GOT3 (cell line): ENCODE results near the gene PRPF19.

Source experiments
- DNase-seq: peaks from one replicate; lab custom pipeline; 2025; ENCODE audit warnings: mixed read lengths; lab: John Stamatoyannopoulos, UW

The PRPF19 gene

GRCh38 chr11:60937811-60938210 is 31.4 kb upstream of the PRPF19 start:
- DNase-seq, result no peak

DNA sequence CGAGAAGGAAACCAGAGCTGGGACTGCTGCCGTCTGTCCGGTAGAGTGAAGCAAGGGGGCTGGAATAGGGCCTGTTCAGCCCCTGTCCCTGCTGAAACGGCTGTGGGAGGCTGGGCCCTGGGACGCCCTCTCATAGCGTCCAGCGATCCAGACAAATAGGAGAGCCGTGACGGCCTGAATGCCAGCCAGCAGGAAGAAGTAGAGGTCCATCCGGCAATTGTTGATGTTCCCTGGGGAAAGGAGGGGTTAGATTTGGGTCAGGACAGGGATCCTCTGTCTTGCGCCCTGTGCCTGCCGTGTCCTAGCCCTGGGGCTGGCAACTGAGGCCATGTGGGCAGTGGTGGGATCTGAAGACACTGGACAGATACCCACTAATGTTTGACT is 30.8 kb upstream of the PRPF19 start:
- DNase-seq, result no peak

DNA sequence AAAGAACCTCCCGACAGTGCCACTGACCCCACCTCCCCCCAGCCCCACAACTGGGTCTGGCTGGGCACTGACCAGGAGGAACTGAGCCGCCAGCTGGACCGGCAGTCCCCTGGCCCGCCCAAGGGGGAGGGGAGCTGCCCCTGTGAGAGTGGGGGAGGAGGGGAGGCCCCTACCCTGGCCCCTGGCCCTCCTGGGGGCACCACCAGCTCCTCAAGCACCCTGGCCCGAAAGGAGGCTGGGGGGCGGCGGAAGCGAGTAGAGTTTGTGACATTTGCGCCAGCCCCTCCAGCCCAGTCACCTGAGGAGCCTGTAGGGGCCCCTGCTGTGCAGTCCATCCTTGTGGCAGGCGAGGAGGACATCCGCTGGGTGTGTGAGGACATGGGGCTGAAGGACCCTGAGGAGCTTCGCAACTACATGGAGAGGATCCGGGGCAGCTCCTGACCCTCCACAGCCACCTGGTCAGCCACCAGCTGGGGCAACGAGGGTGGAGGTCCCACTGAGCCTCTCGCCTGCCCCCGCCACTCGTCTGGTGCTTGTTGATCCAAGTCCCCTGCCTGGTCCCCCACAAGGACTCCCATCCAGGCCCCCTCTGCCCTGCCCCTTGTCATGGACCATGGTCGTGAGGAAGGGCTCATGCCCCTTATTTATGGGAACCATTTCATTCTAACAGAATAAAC is 30.2 kb upstream of the PRPF19 start:
- no peak for DNase-seq

DNA sequence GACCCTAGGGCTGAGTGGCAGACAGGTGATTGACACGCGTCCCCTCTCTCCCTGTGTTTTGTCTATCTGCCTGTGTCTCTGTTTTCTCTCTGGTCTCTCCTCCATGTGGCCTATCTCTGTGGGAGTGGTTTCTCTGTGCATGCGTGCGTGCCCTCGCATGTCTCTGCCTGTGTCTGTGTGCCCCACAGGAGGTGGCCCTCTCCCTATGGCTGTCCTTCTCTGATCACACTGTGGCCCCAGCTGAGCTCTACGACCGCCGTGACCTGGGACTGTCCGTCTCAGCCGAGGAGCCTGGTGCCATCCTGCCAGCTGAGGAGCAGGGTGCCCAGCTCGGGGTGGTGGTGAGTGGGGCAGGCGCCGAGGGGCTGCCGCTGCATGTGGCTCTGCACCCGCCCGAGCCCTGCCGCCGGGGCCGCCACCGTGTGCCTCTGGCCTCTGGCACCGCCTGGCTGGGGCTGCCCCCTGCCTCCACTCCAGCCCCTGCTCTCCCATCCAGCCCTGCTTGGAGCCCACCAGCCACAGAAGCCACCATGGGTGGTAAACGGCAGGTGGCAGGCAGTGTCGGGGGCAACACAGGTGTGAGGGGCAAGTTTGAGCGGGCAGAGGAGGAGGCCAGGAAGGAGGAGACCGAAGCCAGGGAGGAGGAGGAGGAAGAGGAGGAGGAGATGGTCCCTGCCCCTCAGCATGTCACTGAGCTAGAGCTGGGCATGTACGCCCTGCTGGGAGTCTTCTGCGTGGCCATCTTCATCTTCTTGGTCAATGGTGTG is 29.5 kb upstream of the PRPF19 start:
- DNase-seq, result no peak

DNA sequence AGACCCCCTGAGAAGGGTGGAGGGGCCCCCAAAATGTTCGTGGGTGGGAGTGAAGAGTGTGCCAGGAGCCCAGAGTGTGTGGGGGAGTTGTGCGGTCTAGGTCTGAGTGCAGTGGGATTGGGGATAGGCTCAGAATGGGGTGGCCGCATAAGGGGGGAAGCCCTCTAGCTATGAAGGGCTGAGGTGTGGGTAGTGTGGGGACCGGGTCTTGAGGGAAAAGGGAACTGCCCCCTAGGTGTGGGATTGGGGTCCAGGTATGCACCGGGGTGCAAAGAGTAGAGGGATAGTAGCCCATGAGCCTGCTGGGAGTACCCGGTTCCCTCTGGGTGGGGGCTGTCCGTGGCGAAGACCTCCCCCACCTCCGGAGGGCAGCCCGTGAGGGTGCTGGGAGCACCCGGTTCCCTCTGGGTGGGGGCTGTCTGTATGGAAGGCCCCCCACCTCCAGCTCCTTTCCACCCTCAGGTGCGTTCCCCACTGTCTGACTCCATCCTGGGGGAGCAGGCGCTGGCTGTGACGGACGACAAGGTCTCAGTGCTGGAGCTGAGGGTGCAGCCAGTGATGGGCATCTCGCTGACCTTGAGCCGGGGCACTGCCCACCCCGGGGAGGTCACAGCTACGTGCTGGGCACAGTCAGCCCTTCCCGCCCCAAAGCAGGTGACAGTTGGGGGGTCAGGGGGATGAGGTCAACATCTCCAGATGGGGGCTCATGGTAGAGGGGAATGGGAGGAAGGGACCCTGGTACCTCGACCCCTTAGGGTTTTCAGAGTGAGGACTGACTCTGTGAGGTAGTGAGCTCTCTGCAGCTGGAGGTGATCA is 28.6 kb upstream of the PRPF19 start:
- no peak for DNase-seq

DNA sequence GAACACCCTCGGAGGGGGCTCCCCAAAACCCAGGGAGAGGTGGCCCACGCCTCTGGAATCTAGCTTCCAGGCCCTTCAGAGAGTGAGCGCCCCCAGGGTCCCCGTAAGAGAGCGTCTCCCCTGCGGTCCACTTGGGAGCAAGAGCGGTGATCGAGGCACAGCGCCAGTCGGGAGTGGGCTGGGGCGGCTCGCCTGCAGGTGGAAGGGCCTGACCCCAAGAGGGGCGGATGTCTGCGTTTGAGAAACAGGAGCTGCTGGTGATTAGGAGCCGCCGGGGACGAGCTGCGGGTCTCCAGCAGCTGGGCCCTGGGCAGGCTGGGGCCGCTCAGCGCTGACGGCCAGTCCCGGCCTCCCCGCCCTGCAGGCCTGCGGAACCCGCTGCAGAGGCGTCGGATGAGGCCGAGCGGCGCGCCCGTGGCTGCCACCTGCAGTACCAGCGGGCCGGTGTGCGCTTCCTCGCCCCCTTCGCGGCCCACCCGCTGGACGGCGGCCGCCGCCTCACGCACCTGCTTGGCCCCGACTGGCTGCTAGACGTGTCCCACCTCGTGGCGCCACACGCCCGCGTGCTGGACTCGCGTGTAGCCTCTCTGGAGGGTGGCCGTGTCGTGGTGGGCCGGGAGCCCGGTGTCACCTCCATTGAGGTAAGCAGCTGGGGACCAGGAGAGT is 27.9 kb upstream of the PRPF19 start:
- no peak for DNase-seq

- no peak for DNase-seq
Measured at GRCh38 chr11:60933416-60934123, 27.2 kb upstream of the PRPF19 start.

GRCh38 chr11:60932605-60933356 is 26.4 kb upstream of the PRPF19 start:
- no peak for DNase-seq

GRCh38 chr11:60931917-60932316 is 25.5 kb upstream of the PRPF19 start:
- no peak for DNase-seq

GRCh38 chr11:60930394-60930793 is 24.0 kb upstream of the PRPF19 start:
- no peak for DNase-seq

DNA sequence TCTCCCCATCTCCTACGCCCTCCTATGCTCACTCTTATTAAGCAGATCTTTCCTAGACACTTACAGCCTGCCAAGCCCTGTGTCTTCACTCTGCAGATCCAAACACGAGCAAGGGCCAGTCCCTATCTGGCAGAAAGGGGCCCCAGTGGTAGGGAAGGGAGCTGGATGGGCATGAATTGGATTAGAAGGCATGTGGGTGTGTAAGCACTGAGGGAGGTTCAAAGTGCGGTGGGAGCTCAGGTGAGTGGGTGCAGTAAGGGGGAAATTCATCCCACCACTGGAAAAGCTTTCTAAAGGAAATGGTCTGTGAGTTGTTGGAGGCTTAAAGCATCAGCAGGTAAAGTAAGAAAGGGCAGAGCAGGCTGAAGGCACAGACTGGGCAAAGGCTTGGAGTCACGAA is 23.4 kb upstream of the PRPF19 start:
- DNase-seq, result no peak

- DNase-seq, result no peak
Measured at GRCh38 chr11:60928563-60929001, 22.2 kb upstream of the PRPF19 start.

DNA sequence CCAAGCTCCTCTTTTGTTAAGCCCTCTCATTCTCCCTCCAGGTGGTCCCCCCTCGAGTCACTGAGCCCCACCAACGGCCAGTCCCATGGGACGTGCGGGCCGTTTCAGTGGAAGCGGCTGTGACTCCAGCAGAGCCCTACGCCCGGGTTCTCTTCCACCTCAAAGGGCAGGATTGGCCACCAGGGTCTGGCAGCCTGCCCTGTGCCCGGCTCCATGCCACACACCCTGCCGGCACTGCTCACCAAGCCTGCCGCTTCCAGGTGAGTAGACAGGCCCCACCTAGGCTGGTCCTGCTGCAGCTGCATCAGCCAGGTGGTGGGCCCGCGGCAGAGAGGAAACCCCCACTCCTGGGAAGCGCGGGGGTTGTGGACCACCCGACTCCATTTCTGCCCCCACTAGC is 21.2 kb upstream of the PRPF19 start:
- no peak for DNase-seq

DNA sequence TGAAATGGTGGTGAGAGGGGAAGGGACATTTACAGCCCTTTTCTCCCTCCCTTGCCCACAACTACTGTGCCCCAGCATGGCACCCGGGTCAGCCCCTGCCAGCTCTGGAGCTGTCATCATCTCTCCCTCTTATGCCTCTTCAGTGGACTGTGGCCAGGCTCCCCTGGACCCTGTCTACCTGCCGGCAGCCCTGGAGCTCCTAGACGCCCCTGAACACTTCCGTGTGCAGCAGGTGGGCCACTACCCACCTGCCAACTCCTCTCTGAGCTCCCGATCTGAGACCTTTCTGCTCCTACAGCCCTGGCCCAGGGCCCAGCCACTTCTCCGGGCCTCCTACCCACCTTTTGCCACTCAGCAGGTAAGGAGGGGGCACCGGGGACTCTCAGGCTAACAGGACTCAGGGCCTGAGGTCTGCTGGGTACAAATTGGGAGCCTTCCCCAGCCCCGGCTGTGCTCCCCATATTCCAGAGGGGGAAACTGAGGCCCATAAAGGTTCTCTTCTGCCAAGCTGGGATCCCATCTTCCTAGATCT is 20.7 kb upstream of the PRPF19 start:
- no peak for DNase-seq

DNA sequence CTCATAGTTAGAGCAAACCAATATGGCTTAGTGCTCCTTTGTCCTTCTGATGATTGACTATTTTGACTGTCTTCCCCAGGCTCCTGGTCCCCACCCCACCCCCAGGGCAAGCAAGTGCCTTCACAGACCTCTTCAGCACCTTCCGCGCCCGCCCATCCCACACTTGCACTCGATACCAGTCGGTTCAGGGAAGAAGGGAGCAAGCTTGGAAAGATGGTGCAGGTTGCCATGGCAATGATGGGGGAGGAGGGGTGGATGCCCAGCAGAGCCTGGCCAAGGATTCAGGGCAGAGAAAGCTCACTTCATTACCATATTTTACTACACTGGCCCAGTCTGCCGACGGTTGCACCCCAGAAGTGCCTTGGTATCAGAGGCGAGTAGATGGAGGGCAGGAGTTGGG is 20.1 kb upstream of the PRPF19 start:
- no peak for DNase-seq

- no peak for DNase-seq
Measured at GRCh38 chr11:60925868-60926267, 19.5 kb upstream of the PRPF19 start.

- no peak for DNase-seq
Measured at GRCh38 chr11:60924906-60925853, 18.8 kb upstream of the PRPF19 start.

GRCh38 chr11:60924110-60924905 is 17.9 kb upstream of the PRPF19 start, which contains the start of gene TMEM132A:
Gene TMEM132A (plus strand): TSS chr11:60924460. CDS start chr11:60924634, 174 bp downstream.
- no peak for DNase-seq

DNA sequence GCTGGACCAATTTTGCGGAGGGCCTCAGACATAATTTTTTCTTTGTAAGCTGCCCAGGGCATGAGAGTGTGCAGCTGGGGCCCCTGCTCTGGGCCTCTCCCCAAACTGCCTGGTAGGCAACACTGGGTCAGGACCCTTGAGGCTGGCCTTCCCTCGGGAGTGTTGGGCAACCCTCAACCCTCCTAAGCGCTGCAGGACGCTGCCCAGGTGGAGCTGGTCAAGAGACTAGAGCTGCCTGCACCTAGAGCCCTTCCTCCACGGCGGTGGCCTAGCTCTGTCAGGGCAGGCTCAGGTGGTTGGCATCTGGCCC is 17.4 kb upstream of the PRPF19 start:
- DNase-seq, result no peak
